Fibroblast of skin of right quadriceps (primary cell): Measurements from ENCODE around the gene AP1S1.
"Not testable (repeated sequence)": the region's sequence is repeated elsewhere in the genome, so short reads cannot be mapped to it uniquely, and the experiment has no call there.

Experiments used
- DNase-seq: peaks from one replicate; pipeline ENCODE4 v3.0.0-alpha.2; 2013

The AP1S1 gene

DNA sequence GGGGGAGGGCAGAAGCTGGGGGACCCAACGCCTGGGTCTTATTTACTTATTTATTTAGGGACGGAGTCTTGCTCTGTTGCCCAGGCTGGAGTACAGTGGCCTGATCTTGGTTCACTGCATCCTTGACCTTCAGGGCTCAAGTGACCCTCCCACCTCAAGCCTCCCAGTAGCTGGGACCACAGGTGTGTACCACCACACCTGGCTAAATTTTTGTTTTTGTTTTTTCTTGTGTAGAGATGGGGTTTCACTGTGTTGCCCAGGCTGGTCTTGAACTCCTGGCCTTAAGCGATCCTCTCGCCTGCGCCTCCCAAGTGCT, 48.3 kb downstream of the AP1S1 start:
- DNase-seq = no peak

- not testable (repeated sequence) for DNase-seq
Observed at GRCh38 chr7:101203740-101204738, 49.8 kb downstream of the AP1S1 start.

- DNase-seq = no peak
Observed at GRCh38 chr7:101205901-101206664, 51.8 kb downstream of the AP1S1 start.

DNA sequence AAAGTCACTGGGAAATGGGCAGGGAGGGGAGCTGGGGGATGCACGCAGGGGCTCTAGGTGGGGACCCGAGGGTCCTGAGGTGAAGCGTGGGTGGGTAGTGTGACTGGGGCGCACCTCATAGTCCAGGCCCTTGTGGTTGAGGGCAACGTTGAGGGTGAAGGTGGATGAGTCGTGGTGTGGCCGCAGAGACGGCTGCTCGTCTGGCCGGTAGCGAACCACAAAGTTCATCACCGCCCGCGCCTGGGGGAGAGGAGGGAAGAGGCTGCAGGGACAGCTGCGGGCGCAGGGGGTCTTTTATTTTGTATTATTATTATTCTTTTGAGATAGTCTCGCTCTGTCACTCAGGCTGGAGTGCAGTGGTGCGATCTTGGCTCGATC, 52.4 kb downstream of the AP1S1 start:
- DNase-seq = no peak

DNA sequence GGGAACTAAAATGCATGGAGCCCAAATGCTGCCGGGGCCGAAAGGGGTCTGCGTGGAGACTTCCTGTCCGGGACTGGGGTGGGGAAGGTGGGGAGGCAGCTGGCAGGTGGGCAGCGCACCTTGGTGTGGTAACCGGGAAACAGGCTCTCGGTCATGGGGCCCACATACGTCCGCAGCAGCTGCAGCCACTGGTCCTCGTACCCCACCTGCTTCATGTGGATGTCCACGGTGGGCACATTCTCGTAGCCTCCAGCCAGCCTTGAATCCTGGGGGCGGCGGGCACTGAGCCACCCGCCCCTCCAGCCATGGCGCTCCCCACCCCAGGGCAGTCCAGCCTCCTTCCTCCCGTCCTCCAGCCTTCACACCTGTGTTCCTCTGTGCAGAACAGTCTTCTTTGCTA, 53.2 kb downstream of the AP1S1 start:
- DNase-seq = no peak

GRCh38 chr7:101208794-101209193, 54.5 kb downstream of the AP1S1 start:
- DNase-seq = no peak

DNA sequence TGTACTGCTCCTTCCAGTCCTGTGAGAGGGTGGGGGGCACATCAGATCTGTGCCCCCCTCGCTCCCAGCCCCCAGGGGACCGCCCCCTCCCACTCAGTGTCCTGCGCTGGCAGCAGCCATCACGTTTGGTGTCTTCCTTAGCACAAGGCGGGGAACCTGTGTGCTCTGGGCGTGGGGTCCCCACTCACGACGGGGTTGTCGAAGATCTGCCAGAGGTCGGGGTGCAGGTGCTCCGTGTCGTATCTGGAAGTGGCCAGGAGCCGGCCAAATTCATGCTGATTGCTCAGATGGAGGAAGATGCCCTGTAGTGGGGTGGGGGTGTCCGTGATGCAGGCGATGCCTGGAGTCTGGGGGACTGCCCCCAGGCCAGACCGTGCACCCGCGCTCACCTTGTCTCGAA, 55.9 kb downstream of the AP1S1 start:
- DNase-seq = no peak
